ENCODE measurements around the gene NSMF.

Gene NSMF

DNA sequence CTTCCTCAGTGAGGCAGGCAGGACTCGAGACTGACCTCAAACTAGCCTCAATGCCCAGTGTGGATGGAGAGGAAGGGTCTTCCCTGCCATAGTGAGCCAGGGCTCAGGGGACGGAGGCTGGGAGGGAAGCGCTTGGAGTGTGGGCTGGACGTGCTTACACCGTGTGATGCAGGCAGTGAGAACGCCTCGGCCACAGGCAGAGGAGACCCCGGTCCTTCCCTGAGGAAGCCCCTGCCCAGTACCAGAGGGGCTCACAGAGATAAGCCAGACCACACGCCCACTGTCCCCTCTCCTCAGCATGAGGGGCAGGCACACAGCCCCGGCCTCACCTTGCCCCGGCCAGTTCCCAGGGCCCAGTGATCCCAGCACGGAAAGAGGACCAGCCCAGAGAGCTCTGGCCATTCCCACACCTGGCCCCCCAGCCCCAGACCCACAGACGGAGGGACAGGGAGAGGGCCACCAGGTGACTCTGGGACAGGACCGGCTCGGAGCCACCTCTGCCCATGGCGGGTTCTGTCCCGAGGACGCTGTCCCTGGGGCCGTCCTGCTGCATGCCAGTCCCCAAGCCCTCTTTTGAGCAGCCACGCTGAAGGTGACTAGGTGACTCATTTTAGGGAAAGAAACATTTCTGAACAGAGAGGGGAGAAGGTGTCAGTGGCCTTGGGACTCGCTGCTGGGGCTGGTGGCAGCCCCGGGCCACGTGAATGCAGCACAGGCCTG is 6.0 kb upstream of the NSMF start:
- Histone ChIP-seq H3K9me3 (no peaks in the 10 kb centered on the region), H3K36me3 (no peaks in the 10 kb centered on the region), H3K4me3 (ENCODE audit: low read depth in 1 of 2, low read length in 1 of 2) (no peak overlapping the region), H3K27me3 (peaks cover 64% of the 10 kb centered on the region), H3K4me1 (ENCODE audit: control insufficient read depth in 1 of 2, insufficient read depth in 1 of 2, low read depth in 1 of 2, low read length in 1 of 2) (peaks cover 0 to 5% of the 10 kb centered on the region in 2 experiments), H3K27ac (no peak overlapping the region)
- TF ChIP-seq, protein P1, sequence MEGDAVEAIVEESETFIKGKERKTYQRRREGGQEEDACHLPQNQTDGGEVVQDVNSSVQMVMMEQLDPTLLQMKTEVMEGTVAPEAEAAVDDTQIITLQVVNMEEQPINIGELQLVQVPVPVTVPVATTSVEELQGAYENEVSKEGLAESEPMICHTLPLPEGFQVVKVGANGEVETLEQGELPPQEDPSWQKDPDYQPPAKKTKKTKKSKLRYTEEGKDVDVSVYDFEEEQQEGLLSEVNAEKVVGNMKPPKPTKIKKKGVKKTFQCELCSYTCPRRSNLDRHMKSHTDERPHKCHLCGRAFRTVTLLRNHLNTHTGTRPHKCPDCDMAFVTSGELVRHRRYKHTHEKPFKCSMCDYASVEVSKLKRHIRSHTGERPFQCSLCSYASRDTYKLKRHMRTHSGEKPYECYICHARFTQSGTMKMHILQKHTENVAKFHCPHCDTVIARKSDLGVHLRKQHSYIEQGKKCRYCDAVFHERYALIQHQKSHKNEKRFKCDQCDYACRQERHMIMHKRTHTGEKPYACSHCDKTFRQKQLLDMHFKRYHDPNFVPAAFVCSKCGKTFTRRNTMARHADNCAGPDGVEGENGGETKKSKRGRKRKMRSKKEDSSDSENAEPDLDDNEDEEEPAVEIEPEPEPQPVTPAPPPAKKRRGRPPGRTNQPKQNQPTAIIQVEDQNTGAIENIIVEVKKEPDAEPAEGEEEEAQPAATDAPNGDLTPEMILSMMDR (IDR thresholded peaks at IDR 0.05): no peak

DNA sequence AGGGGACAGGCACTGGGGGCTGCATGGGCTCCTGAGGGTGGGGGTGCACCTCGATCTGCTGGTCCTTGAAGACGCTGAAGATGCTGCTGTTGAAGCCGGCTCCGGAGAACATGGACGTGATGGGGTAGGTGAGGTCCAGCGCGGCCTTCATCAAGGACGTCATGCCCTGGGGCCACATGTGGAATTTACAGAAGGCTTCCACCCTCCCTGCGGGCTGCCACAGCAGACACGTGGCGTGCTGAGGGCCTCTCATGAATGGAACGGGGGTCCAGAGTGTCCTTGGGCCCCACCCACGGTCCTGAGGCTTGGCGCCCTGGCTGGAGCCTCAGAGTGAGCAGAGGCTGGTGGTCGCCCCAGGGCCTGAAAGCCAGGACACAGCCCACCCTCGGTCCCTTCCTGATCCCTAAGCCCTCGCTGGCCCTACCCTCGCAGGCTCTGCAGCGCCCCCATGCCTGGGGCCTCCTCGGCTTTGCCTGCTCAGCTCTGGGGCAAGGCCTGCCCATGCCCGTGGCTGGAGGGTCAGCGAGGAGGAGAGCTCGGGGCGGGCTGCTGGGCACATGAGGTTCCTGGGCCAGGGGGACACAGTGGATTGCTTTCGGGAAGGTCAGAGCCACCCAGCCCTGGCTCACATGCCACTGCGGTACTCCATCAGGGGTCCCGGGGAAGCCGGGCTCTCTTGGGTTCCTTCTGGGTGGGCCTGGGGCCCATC is 5.3 kb upstream of the NSMF start:
- H3K4me1 ChIP-seq (ENCODE audit: control insufficient read depth in 1 of 2, insufficient read depth in 1 of 2, low read depth in 1 of 2, low read length in 1 of 2): peaks cover 3 to 8% of the 10 kb centered on the region in 2 experiments
- H3K4me3 ChIP-seq (ENCODE audit: low read depth in 1 of 2, low read length in 1 of 2): no peak overlapping the region
- TF ChIP-seq, protein P1 (IDR thresholded peaks at IDR 0.05): no peak
- H3K9me3 ChIP-seq: no peaks in the 10 kb centered on the region
- H3K27me3 ChIP-seq: peaks cover 64% of the 10 kb centered on the region
- no peak overlapping the region for H3K27ac ChIP-seq
- H3K36me3 ChIP-seq: no peaks in the 10 kb centered on the region

DNA sequence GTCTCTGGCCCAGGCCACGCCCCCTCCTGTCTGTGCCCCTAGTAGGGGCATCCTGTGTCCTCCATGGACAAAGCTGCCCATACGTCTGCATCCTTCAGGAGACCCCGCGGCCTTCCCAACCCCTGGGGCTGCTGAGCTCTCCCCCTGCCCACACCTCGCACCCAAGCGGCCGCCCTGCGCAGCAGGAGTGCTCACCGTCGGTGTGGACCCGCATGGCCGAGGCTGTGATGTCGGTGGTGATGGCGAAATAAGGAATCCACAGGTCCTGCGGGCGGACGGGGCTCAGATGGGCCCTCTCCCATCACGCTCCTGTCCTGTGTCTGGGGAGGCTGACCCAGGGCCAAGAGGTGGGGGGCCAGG is 4.8 kb upstream of the NSMF start:
- Histone ChIP-seq H3K27me3 (peaks cover 64% of the 10 kb centered on the region), H3K27ac (no peak overlapping the region), H3K4me1 (ENCODE audit: control insufficient read depth in 1 of 2, insufficient read depth in 1 of 2, low read depth in 1 of 2, low read length in 1 of 2) (peaks cover 5 to 11% of the 10 kb centered on the region in 2 experiments), H3K4me3 (ENCODE audit: low read depth in 1 of 2, low read length in 1 of 2) (no peak overlapping the region), H3K9me3 (no peaks in the 10 kb centered on the region), H3K36me3 (no peaks in the 10 kb centered on the region)
- TF ChIP-seq, protein P1 (IDR thresholded peaks at IDR 0.05): no peak

DNA sequence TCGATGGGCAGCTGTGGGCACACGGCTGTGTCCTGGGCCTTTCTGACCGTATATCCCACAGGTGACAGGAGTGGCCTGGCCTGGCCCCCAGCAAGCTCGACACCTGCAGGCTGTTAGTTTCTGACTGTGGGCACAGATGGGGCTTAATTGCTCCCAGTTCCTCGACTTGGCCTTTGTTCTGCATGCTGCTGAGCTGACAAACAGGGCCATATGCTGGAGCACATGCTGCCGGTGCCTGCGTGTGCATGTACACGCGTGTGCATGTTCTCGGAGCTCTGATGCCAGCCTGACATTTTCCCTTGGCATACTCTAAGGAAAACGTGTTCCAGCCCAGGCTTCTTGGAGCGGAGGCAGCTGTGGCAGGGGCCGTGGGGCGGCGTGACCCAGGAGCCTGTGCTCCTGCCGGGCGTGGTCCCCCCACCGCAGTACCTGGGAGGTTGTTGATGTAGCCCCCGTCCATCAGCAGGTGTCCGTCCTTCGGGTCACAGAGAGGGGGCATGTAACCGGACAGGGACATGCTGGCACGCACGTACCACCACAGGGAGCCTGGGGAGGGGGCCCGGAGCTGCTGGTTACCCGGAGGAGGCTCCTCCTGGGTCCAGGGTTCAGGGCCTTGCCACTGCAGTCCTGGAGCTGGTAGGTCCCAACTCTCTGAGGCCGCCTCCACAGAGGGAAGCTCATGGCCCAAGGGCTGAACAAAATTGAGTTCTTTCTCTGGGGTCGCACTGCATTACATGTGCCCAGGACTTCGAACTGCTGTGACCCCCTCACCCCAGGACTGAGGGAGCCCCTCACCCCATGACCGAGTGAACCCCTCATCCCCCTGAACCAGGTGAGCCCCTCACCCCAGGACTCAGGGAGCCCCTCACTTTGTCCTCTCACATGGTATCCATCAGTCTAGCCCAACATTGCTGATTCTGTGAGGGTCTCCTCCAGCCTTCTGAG is 4.1 kb upstream of the NSMF start:
- peaks cover 5 to 16% of the 10 kb centered on the region in 2 experiments for H3K4me1 ChIP-seq (ENCODE audit: control insufficient read depth in 1 of 2, insufficient read depth in 1 of 2, low read depth in 1 of 2, low read length in 1 of 2)
- H3K36me3 ChIP-seq: no peaks in the 10 kb centered on the region
- H3K27me3 ChIP-seq: peaks cover 64% of the 10 kb centered on the region
- H3K9me3 ChIP-seq: no peaks in the 10 kb centered on the region
- TF ChIP-seq, protein P1 (IDR thresholded peaks at IDR 0.05): no peak
- H3K27ac ChIP-seq: no peak overlapping the region
- H3K4me3 ChIP-seq (ENCODE audit: low read depth in 1 of 2, low read length in 1 of 2): no peak overlapping the region

DNA sequence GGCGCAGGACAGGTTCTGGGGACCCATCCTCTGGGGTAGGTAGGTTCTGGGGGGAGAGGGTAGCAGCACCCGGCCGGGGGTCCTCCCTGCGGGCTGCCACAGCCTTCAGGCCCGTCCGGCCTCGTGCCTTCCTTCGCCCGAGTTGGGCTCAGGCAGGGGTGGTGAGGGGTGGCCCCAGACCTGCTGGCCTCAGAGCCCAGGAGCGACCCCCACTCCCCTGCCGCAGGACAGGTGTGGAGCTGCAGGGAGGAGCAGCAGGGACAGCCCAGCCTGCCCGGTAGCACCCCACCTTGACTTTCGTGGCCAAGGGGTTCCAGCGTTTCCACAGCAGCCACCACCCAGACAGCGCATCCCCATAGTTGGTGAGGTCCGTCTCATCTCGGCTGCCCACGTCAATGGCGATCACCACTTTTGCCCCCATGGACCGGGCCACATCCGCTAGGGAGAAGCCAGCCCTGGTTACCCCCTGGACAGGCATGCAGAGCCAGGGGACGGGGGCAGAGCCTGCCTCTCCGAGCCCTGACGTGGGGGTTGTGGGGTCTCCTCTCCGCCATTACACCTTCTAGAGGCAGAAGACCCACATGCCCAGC is 3.4 kb upstream of the NSMF start:
- Histone ChIP-seq H3K27me3 (peaks cover 70% of the 10 kb centered on the region), H3K36me3 (no peaks in the 10 kb centered on the region), H3K4me1 (ENCODE audit: control insufficient read depth in 1 of 2, insufficient read depth in 1 of 2, low read depth in 1 of 2, low read length in 1 of 2) (peaks cover 5 to 16% of the 10 kb centered on the region in 2 experiments), H3K9me3 (no peaks in the 10 kb centered on the region), H3K27ac (no peak overlapping the region), H3K4me3 (ENCODE audit: low read depth in 1 of 2, low read length in 1 of 2) (no peak overlapping the region)
- TF ChIP-seq, protein P1 (IDR thresholded peaks at IDR 0.05): no peak

Data from neutrophil (primary cell).